Measurements from ENCODE around the gene ZNF610. TPM values are rescaled to one million over a fixed set of nuclear protein-coding genes. Genes with fewer than 3 reads are reported as not detected.
"Not testable (repeated sequence)": the region's sequence is repeated elsewhere in the genome, so short reads cannot be mapped to it uniquely, and the experiment has no call there.

ZNF610 gene
- total RNA-seq, 1 donor from 2014 or later, result 3.5 TPM

GRCh38 chr19:52335768-52336116 lies 301 bp upstream of the ZNF610 start:
- peaks cover 13% of the 10 kb centered on the region for H3K4me1 Mint-ChIP-seq (ENCODE audit: low read depth)
- peaks cover 21% of the 10 kb centered on the region for H3K36me3 Mint-ChIP-seq (ENCODE audit: low read depth)
- no peak for DNase-seq (ENCODE audit: low spot score)
- H3K9me3 Mint-ChIP-seq (ENCODE audit: low read depth), result peaks cover 30% of the 10 kb centered on the region
- H3K27ac Mint-ChIP-seq (ENCODE audit: unreplicated experiment), result peak overlapping the region; percentile 89
- peak overlapping the region; percentile 91 for H3K4me3 Mint-ChIP-seq (ENCODE audit: unreplicated experiment)
- H3K27me3 Mint-ChIP-seq (ENCODE audit: low read depth), result no peaks in the 10 kb centered on the region
- TF ChIP-seq CTCF (IDR thresholded peaks at IDR 0.05), result no peak

- no peak for DNase-seq (ENCODE audit: low spot score)
- Mint-ChIP-seq H3K4me1 (ENCODE audit: low read depth) (peaks cover 13% of the 10 kb centered on the region), H3K36me3 (ENCODE audit: low read depth) (peaks cover 18% of the 10 kb centered on the region), H3K27ac (ENCODE audit: unreplicated experiment) (peak overlapping the region; percentile 89), H3K27me3 (ENCODE audit: low read depth) (no peaks in the 10 kb centered on the region), H3K4me3 (ENCODE audit: unreplicated experiment) (peak overlapping the region; percentile 91), H3K9me3 (ENCODE audit: low read depth) (peaks cover 19% of the 10 kb centered on the region)
- no peak for TF ChIP-seq CTCF (IDR thresholded peaks at IDR 0.05)
Measured at GRCh38 chr19:52336791-52337381, 843 bp downstream of the ZNF610 start.

DNA sequence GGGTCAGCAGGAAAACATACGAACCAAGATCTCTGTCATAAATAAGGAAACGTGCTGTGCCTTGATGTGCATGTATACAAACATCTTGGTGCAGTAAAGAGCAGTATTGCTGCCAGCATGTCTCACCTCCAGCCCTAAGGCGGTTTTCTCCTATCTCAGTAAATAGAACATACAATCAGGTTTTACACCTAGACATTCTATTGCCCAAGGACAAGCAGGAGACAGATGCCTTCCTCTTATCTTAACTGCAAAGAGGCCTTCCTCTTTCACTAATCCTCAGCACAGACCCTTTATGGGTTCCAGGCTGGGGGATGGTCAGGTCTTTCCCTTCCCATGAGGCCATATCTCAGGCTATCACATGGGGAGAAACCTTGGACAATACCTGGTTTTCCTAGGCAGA lies 3.0 kb downstream of the ZNF610 start:
- not testable (repeated sequence) for H3K9me3 Mint-ChIP-seq (ENCODE audit: low read depth); H3K27me3 Mint-ChIP-seq (ENCODE audit: low read depth); H3K27ac Mint-ChIP-seq (ENCODE audit: unreplicated experiment); H3K4me3 Mint-ChIP-seq (ENCODE audit: unreplicated experiment); DNase-seq (ENCODE audit: low spot score)
- peaks cover 11% of the 10 kb centered on the region for H3K36me3 Mint-ChIP-seq (ENCODE audit: low read depth)
- H3K4me1 Mint-ChIP-seq (ENCODE audit: low read depth), result peaks cover 13% of the 10 kb centered on the region

- TF ChIP-seq CTCF (IDR thresholded peaks at IDR 0.05), result peak; percentile 69
- peaks cover 15% of the 10 kb centered on the region for H3K36me3 Mint-ChIP-seq (ENCODE audit: low read depth)
- H3K27ac Mint-ChIP-seq (ENCODE audit: unreplicated experiment), result no peak overlapping the region
- H3K4me3 Mint-ChIP-seq (ENCODE audit: unreplicated experiment), result no peak overlapping the region
- no peak for DNase-seq (ENCODE audit: low spot score)
- no peaks in the 10 kb centered on the region for H3K4me1 Mint-ChIP-seq (ENCODE audit: low read depth)
- H3K9me3 Mint-ChIP-seq (ENCODE audit: low read depth), result peaks cover 6% of the 10 kb centered on the region
- H3K27me3 Mint-ChIP-seq (ENCODE audit: low read depth), result no peaks in the 10 kb centered on the region
Measured at GRCh38 chr19:52343548-52343947, 7.5 kb downstream of the ZNF610 start.

DNA sequence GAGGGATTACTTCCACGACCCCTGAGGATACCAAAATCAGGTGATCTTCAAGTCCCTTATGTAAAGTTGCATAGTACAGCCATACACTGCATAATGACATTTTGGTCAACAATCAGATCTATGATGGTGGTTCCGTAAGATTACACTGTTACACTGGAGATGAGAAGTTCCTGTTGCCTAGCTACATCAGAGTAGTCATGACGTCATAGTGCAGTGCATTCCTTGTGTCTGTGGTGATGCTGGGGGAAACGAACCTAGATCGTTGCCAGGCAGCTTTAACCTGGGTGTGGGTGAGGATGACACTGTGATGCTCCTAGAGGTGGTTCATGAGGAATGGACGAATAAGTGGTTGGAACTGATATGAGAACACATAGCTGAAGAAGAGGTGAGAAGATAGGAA lies 9.1 kb downstream of the ZNF610 start:
- no peak for DNase-seq (ENCODE audit: low spot score)
- H3K36me3 Mint-ChIP-seq (ENCODE audit: low read depth), result peaks cover 24% of the 10 kb centered on the region
- no peaks in the 10 kb centered on the region for H3K27me3 Mint-ChIP-seq (ENCODE audit: low read depth)
- no peak for TF ChIP-seq CTCF (IDR thresholded peaks at IDR 0.05)
- H3K4me3 Mint-ChIP-seq (ENCODE audit: unreplicated experiment), result no peak overlapping the region
- no peaks in the 10 kb centered on the region for H3K4me1 Mint-ChIP-seq (ENCODE audit: low read depth)
- H3K27ac Mint-ChIP-seq (ENCODE audit: unreplicated experiment), result no peak overlapping the region
- peaks cover 8% of the 10 kb centered on the region for H3K9me3 Mint-ChIP-seq (ENCODE audit: low read depth)

- peaks cover 60% of the 10 kb centered on the region for H3K36me3 Mint-ChIP-seq (ENCODE audit: low read depth)
- H3K4me1 Mint-ChIP-seq (ENCODE audit: low read depth), result no peaks in the 10 kb centered on the region
- no peak for TF ChIP-seq CTCF (IDR thresholded peaks at IDR 0.05)
- no peak for DNase-seq (ENCODE audit: low spot score)
- no peak overlapping the region for H3K27ac Mint-ChIP-seq (ENCODE audit: unreplicated experiment)
- H3K27me3 Mint-ChIP-seq (ENCODE audit: low read depth), result no peaks in the 10 kb centered on the region
- peaks cover 38% of the 10 kb centered on the region for H3K9me3 Mint-ChIP-seq (ENCODE audit: low read depth)
- no peak overlapping the region for H3K4me3 Mint-ChIP-seq (ENCODE audit: unreplicated experiment)
Measured at GRCh38 chr19:52351512-52351911, 15.5 kb downstream of the ZNF610 start.
